HEK293T (cell line): ENCODE measurements around the gene PLEKHA7.
"Not testable (repeated sequence)": the region's sequence is repeated elsewhere in the genome, so short reads cannot be mapped to it uniquely, and the experiment has no call there.

Experiments
- CTCF ChIA-PET: fragments of 350-600 bp; formaldehyde crosslinking; extraction: SDS; loops from one replicate; lab custom pipeline; 2021; ENCODE audit warnings: antibody characterized with exemption, inconsistent platforms; lab: Yijun Ruan, JAX
- POLR2A ChIA-PET: fragments of 350-600 bp; formaldehyde crosslinking; extraction: SDS; loops from one replicate; lab custom pipeline; 2020; ENCODE audit warnings: antibody characterized with exemption, inconsistent platforms; lab: Yijun Ruan, JAX
- DNase-seq: peaks from one replicate; pipeline ENCODE4 v3.0.0; 2012; ENCODE audit warnings: mixed read lengths; ENCODE audit errors: extremely low spot score
- ARNT ChIP-seq: fragments of 450-650 bp; IDR thresholded peaks from 2 replicates; pipeline ENCODE4 v1.6.1; 2017; ENCODE audit warnings: mild to moderate bottlenecking
- BHLHE40 ChIP-seq: fragments of 450-650 bp; IDR thresholded peaks from 2 replicates; pipeline ENCODE4 v1.6.1; 2016; ENCODE audit warnings: mild to moderate bottlenecking, moderate library complexity, borderline replicate concordance
- CTBP1 ChIP-seq: fragments of 450-650 bp; IDR thresholded peaks from 2 replicates; pipeline ENCODE4 v1.6.1; 2016; ENCODE audit warnings: borderline replicate concordance
- ELF4 ChIP-seq: fragments of 450-650 bp; IDR thresholded peaks from 2 replicates; pipeline ENCODE4 v1.6.1; 2017; ENCODE audit warnings: antibody characterized with exemption
- FOXA1 ChIP-seq: fragments of 450-650 bp; IDR thresholded peaks from 2 replicates; pipeline ENCODE4 v1.6.1; 2016; ENCODE audit warnings: mild to moderate bottlenecking
- FOXK2 ChIP-seq: fragments of 450-650 bp; IDR thresholded peaks from 2 replicates; pipeline ENCODE4 v1.6.1; 2016; ENCODE audit warnings: mild to moderate bottlenecking
- FOXM1 ChIP-seq: fragments of 450-650 bp; IDR thresholded peaks from 2 replicates; pipeline ENCODE4 v1.6.1; 2017; ENCODE audit warnings: mild to moderate bottlenecking, borderline replicate concordance
- HDGF ChIP-seq: fragments of 450-650 bp; IDR thresholded peaks from 2 replicates; pipeline ENCODE4 v1.6.1; 2017; ENCODE audit warnings: antibody characterized with exemption, borderline replicate concordance
- L3MBTL2 ChIP-seq: fragments of 450-650 bp; conservative IDR thresholded peaks from 2 replicates; pipeline ENCODE4 v1.6.1; 2016; ENCODE audit warnings: mild to moderate bottlenecking
- LEF1 ChIP-seq: fragments of 450-650 bp; IDR thresholded peaks from 2 replicates; pipeline ENCODE4 v1.6.1; 2017; ENCODE audit warnings: mild to moderate bottlenecking, borderline replicate concordance
- NFRKB ChIP-seq: fragments of 450-650 bp; IDR thresholded peaks from 2 replicates; pipeline ENCODE4 v1.6.1; 2016; ENCODE audit warnings: mild to moderate bottlenecking, moderate library complexity
- SP1 ChIP-seq: fragments of 450-650 bp; IDR thresholded peaks from 2 replicates; pipeline ENCODE4 v1.6.1; 2017
- SUZ12 ChIP-seq: fragments of 450-650 bp; IDR thresholded peaks from 2 replicates; pipeline ENCODE4 v1.6.1; 2016; ENCODE audit warnings: mild to moderate bottlenecking
- TARDBP ChIP-seq: fragments of 450-650 bp; IDR thresholded peaks from 2 replicates; pipeline ENCODE4 v1.6.1; 2016
- ZNF384 ChIP-seq: fragments of 450-650 bp; IDR thresholded peaks from 2 replicates; pipeline ENCODE4 v1.6.1; 2016
- TF ChIP-seq, protein P1 (sequence below): fragments of 450-650 bp; IDR thresholded peaks from 2 replicates; pipeline ENCODE4 v1.6.1; 2016

Gene PLEKHA7

DNA sequence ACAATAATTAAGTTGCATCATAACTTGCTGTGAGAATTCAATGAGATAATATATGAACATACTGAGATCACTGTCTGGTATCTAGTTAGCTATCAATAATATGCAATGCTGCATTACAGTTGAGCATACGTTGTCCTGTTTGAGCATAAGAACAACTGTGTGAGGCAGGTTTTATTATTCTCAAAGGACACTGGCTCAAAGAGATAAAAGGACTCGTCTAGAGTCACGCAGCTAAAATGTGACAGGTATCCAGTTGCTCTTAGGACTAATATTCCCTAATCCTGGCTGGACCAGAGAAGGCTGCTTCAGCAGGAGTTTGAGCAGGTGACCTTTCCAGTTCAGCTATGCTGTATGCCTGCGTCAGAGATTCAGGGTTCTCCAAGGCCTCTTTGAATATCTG lies 92.5 kb downstream of the PLEKHA7 start:
- ChIA-PET POLR2A (interaction anchor here (1.2 to 1.4 kb wide), 2 partner anchors 9 to 16 kb away, joined by 3 to 4 read pairs; no protein-coding TSS in a partner anchor), CTCF (interaction anchor here (1.3 kb wide), 1 partner anchor 93 kb away, joined by 4 read pairs; no protein-coding TSS in a partner anchor)
- DNase-seq, result no peak
- TF ChIP-seq FOXA1, result no peak
- TF ChIP-seq LEF1, result no peak
- TF ChIP-seq ELF4, result no peak
- TF ChIP-seq HDGF, result no peak
- TF ChIP-seq FOXM1, result no peak

DNA sequence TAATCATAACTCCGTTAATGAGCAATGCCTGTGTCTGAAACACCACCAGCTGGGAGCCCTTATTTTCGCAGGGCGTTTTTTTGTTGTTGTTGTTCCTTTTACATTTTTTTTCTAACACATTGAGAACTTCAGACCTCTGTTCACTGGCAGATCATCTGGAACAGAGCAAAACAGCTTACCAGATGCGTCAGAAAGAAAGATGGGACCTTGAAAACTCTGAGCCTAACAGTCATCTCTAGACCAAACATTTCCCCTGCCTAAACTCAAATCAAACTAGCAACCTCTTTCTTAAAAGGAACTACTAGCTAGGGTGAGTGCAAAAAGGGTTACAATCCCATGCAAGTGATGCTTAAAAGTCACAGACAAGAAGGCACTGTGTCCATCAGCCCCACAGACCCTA lies 93.2 kb downstream of the PLEKHA7 start:
- ChIA-PET POLR2A (interaction anchor here (1.2 to 1.4 kb wide), 2 partner anchors 9 to 15 kb away, joined by 3 to 4 read pairs; no protein-coding TSS in a partner anchor), CTCF (interaction anchor here (1.3 kb wide), 1 partner anchor 94 kb away, joined by 4 read pairs; no protein-coding TSS in a partner anchor)
- DNase-seq, result no peak
- TF ChIP-seq FOXM1 (no peak), L3MBTL2 (no peak), ELF4 (no peak), FOXK2 (no peak), HDGF (no peak), LEF1 (no peak), BHLHE40 (no peak), TARDBP (no peak), ARNT (no peak), FOXA1 (no peak), NFRKB (no peak), SP1 (no peak), CTBP1 (no peak)

DNA sequence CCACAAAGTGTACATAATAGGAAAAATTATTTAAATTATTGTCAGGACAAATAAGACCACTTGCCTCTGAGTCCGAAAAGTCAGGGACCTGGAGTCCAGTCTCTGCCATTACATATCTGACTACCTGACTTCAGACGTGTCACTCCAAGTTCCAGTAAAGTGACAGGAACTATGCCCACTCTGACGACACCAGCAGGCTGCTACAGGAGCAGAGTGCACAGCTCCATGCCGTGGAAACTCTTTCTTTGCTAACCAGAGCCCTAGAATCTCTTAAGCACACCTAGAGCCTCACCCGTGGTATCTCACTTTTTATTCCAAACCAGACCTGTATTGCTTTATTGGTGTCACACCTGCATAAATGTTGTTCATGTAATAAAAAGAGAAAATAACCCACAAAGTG lies 93.7 kb downstream of the PLEKHA7 start:
- TF ChIP-seq SUZ12 (no peak), ARNT (no peak), FOXK2 (no peak), NFRKB (no peak), BHLHE40 (no peak), CTBP1 (no peak), ELF4 (no peak), TARDBP (no peak), ZNF384 (no peak), SP1 (no peak), LEF1 (no peak), L3MBTL2 (no peak)
- TF ChIP-seq, protein P1, sequence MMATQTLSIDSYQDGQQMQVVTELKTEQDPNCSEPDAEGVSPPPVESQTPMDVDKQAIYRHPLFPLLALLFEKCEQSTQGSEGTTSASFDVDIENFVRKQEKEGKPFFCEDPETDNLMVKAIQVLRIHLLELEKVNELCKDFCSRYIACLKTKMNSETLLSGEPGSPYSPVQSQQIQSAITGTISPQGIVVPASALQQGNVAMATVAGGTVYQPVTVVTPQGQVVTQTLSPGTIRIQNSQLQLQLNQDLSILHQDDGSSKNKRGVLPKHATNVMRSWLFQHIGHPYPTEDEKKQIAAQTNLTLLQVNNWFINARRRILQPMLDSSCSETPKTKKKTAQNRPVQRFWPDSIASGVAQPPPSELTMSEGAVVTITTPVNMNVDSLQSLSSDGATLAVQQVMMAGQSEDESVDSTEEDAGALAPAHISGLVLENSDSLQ, result no peak
- CTCF ChIA-PET, result no interaction called here
- POLR2A ChIA-PET, result no interaction called here
- no peak for DNase-seq

DNA sequence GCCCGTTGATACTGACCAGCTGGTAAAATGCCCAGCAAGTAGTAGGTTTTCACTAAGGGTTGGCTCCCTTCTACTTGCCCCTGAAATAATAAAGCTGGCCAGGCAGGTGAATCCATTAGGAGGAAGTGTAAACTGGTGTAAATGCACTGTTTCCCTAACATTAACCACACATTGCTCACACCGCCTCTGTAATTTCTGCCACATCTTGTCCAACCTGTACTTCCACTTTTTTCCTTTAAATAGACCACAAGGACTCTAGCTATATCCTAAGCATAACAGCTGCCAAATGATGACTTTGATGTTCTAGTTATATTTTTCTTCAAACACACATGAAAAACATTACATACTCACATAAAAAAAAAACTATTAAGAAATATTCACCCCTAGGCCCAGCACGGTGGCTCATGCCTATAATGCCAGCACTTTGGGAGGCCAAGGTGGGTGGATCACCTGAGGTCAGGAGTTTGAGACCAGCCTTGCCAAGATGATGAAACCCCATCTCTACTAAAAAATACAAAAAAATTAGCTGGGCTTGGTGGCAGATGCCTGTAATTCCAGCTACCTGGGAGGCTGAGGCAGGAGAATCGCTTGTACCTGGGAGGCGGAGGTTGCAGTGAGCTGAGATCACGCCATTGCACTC lies 95.6 kb downstream of the PLEKHA7 start:
- DNase-seq, CTCF ChIA-PET: not testable (repeated sequence)

DNA sequence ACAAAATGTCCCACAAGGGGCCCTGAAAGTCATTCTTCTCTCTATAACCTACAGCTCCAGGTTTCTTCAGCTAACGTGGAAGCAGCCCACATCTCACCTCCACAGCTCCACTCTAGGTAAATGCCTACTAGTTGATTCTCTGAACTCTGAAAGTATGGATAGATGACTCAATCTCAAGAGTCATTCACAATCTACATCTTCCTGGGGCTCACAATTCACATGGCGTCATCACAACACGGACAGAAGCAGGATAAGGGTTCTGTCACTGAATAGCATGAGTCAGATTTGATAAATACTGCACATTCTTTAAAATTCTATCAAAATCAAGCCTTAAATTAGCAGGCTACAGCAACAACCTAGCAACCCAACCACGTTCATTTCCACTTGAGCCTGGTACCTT lies 96.3 kb downstream of the PLEKHA7 start:
- POLR2A ChIA-PET, result no interaction called here
- DNase-seq, result no peak
- TF ChIP-seq SUZ12, result no peak
- no peak for TF ChIP-seq FOXA1
- no peak for TF ChIP-seq ELF4
- no peak for TF ChIP-seq LEF1
- no peak for TF ChIP-seq HDGF
- no peak for TF ChIP-seq ZNF384
- no peak for TF ChIP-seq FOXK2
- no peak for TF ChIP-seq L3MBTL2
- no peak for TF ChIP-seq TARDBP
- CTCF ChIA-PET, result no interaction called here

More for the DNA sequence above, 95.6 kb downstream of the PLEKHA7 start:
- POLR2A ChIA-PET, result not testable (repeated sequence)

DNA sequence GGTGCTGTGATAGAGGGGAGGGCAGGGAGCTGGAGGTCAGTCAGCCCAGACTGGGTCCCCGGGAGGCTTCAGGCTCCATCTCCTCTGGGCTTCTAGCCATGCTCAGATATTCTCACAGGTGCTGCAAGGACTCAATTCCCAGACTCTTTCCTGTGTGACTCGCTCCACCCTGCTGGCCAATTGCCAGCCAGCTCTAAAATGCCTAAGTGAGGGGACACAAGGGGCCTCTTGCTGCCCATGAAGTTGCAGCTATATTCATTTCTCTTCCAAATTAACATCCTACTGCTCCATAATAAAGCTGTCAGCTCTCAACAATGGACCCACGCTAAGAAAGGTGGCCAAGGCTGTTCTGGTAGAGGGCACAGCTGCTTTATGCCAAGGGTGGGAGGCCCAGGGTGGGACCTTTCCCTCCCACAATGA lies 101.5 kb downstream of the PLEKHA7 start:
- ChIA-PET POLR2A (interaction anchor here (1.4 kb wide), 1 partner anchor 9 kb away, joined by 4 read pairs; no protein-coding TSS in a partner anchor), CTCF (no interaction called here)
- no peak for DNase-seq
- TF ChIP-seq, protein P1, result no peak
- TF ChIP-seq ARNT (no peak), FOXM1 (no peak), FOXK2 (no peak), L3MBTL2 (no peak), HDGF (no peak), SP1 (no peak), ELF4 (no peak), BHLHE40 (no peak), TARDBP (no peak), SUZ12 (no peak), CTBP1 (no peak), FOXA1 (no peak)

DNA sequence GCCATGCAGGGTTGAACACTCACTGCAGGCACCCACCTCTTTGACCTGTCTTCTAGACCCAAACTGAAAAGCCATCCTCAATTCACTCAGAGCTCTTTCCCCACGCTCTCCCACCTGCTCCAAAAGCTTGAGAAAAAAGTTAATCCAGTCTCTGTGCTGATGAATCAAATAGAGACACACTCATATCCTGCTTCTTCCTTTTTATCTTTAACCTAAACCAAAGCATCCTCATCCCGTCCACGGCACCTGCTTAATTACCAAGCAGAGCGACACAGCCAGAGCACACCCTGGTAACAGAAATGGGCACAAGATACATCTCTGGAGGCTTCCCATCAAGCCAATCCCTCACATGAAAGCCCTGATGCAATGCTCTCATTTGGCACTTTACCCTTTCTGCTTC lies 102.6 kb downstream of the PLEKHA7 start:
- CTCF ChIA-PET, result no interaction called here
- POLR2A ChIA-PET, result interaction anchor here (1.4 kb wide), 1 partner anchor 10 kb away, joined by 4 read pairs; no protein-coding TSS in a partner anchor
- TF ChIP-seq BHLHE40 (no peak), NFRKB (no peak), TARDBP (no peak), FOXK2 (no peak), ARNT (no peak), LEF1 (no peak), ELF4 (no peak), FOXM1 (no peak), SUZ12 (no peak), L3MBTL2 (no peak), CTBP1 (no peak)
- DNase-seq, result no peak
